GM21529 (cell line): Measurements from ENCODE around the gene VPS33A.
"Not testable (repeated sequence)": the region's sequence is repeated elsewhere in the genome, so short reads cannot be mapped to it uniquely, and the experiment has no call there.

Experiments used
- ATAC-seq: cut with Tn5 transposase; IDR thresholded peaks from one replicate; pipeline ENCODE4 v1.9.1; 2021; ENCODE audit not compliant: unreplicated experiment

The VPS33A gene

DNA sequence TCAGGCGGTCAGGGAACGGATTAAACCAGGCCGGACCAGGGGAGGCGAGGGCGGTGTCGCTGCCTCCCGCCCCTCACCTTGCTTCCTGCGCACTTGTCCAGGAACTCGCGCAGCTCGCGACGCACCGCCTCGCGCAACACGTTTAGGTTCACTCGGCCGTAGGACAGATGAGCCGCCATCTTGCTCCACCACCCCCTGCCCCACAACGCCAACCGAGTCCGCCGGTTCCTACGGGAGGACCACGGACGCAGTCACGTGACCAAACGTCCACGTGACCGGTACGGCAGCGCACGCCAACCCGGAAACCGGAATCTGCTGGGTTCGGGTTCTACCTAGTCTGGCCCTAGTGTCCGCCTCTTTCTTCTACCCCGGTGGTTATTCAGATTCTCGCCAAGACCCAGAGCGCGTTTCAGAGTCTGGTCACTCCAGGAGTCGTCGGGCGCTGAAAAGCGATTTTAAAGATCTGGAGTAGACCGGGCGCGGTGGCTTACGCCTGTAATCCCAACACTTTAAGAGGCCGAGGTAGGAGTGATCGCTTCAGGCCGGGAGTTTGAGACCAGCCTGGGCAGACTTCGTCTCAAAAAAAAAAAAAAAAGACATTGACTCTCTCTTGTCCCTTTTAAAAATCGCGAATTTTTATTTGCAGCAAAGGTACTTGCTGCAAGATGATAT lies at the start of gene VPS33A:
TSS of gene VPS33A (minus strand) at position 265 of the 672 bp plus-strand sequence. CDS start at position 179, 86 bp downstream.
- peak; percentile 80 for ATAC-seq

DNA sequence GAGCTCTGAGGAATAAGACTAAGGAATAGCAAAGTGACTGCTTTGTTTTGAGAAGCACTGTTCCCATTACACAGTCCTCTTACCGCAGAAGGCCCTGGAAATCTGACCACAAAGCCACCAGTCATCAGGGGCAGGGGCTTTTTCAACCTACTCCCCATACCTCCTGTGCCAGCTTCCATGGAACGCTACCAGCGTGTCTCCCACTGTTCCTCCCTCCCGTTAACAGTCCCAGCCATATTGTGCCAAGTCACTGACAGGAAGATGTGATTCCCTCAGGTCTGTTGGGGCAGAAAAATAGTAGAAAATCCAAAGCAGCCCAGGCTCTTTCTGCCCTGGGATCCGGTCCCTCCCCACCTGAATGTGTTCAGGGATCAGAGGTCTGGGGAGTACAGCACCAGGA lies 46.6 kb upstream of the VPS33A start:
- no peak for ATAC-seq

DNA sequence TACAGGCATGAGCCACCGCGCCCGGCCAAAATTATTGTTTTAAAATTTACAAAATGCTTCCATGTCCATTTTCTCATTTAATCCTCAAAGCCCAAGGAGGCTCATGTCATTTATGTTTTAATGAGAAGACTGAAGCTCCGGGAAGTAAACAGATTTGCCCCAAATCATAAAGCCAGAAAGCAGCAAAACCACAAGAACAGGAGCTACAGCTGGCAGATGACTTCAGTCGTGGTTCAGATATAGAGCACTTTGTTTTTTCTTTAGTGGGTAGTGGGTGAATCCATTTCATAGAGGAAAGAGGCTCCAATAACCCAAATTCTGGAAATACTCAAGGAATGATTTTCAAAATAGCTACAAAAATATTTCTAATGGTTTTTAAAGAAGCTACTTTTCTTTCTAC lies 45.4 kb upstream of the VPS33A start:
- ATAC-seq, result no peak

DNA sequence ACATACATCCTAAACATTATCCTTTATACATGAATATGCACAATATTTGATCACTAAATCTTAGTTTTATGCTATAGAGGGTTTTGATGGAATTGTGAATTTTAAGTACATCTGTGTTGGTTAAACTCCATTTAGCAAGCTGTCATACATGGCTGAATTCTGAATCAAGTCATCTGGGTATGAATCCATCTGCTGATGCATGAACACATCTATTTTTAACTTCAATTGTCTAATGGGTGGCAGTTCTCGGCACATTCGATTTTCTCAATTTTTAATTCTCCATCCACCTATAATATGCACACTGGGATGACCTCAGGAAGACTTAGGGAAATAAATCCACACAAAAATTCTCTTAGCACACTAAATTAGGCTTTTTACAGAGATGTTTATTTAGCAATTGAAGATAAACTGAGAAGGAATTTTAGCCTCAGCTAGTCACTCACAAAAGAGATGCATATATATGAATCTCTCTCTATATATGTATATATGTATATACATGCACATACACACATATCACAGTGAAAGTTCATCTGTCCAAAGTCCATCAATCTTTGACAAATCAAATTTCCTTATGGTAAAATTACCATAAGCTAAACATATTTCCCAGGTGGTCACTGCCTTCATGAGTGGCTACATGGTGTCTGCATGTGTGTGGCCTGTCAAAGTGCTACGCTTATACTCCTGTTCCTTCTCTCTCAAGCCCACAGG lies 44.5 kb upstream of the VPS33A start:
- no peak for ATAC-seq

DNA sequence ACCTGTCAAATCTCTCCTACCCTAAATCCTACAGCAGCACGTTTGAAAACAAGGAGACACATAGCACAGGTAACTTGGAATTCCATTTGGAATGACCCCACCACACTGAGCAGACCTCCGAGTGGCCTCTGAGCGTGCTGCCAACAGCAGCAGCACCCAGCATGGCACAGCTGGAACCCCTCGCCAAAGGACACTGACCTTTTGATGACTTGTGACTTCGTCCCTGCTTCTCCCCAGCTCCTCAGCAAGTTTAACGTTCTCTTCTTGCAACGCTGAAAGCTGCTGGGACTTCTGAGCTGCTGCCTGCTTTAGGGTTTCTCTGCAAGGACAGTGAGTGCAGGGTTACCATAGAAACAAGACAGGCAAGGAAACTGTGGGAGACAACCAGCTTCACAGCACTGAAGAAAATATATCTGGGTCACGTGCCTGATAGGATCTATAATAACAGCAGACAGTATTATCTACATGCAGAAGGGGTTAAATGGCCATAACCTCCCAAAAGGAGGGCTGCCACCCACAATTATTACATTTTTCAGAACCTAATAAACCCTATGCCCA lies 43.3 kb upstream of the VPS33A start:
- no peak for ATAC-seq

DNA sequence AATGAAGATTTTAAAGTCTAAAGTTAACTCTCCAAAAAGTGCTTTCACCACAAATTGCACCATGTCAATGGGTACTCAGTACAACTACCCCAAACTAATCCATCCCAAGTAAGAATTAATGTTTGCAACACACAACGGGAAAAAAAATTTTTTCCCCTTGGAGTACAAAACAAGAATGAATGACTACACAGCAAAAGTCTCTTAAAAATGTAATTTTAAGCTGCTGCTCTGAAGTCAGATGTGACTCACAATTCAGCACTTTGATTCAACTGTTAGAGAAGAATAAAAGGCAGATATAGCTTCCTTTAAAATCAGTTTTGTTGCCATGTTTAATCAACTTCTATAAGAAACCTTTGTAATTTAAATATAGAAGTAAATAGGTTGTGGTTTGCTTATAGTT lies 42.5 kb upstream of the VPS33A start:
- no peak for ATAC-seq

DNA sequence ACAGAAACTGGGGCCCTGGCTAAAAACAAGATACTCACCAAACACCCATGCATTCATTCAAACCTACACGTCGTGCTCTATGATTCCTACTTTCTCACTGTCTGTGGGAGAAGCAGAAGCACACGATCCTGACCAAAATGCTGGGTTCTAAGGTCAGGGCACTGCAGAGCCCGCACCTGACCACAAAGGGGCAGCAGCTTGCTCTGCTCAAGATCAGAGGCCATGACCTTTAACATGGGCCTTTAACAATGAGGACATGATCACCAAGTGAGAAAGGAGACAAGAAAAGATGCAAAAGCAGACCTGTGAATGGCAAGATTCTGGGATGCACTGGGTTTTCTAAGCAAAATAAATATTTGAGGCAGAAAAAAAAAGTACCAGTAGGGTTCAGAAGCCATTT lies 40.1 kb upstream of the VPS33A start:
- ATAC-seq, result no peak

DNA sequence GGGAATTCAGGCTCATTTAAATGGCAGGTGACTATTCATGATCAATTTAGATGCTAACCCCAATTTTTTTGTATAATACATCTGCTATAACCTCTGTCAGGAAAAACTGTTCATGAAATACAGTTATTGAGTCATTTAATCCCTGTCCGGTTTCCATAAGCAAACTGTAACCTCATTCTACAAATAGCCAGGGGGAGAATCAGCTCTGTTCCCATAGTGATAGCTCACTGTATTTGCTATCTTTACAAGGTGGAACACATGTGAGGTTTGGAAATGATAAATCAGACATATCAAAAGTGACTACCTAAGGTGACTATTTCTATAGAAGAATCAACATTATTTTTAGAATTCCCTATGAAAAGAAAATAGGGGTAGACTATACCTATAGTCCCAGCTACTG lies 38.6 kb upstream of the VPS33A start:
- ATAC-seq, result no peak

DNA sequence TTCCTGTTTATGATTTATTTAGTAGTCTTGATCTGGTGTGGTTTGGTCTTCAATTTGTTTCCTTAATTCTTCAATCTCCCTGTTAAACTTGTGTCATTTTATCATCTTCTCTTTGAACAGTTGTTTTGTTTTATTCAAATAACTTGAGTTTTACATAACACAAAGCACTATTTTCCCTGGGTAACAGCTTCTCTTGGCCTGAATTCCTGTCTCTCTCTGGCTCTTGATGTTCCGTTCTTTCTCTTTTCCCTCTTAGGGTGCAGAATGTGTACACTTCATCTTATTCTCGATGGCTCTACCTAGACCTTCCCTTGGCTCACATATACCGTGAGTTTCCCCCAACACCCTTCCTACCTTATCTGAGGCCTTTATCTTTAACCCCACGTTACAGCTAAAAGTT lies 36.8 kb upstream of the VPS33A start:
- no peak for ATAC-seq

DNA sequence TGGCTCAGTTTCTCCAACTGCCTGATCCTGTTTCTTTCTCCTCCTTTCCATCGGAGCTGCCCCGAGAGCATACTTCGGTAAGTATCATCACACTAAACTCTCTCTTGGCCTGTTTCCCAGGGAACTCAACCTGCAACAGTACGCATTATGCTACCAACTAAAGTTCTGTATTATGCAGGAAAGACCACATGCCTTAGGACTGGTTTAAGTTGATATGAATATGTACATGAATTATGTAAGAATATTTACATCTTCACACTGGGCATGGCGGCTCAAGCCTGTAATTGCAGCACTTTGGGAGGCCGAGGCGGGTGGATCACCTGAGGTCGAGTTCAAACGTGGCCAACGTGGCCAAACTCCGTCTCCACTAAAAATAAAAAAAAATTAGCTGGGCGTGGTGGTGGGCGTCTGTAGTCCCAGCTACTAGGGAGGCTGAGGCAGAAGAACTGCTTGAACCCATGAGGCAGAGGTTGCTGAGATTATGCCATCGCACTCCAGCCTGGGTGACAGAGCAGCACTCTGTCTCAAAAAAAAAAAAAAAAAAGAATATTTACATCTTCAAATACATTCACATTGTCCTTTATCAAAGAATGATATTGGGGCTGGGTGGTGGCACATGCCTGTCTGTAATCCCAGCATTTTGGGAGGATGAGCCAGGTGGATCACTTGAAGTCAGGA lies 31.9 kb upstream of the VPS33A start:
- no peak for ATAC-seq

DNA sequence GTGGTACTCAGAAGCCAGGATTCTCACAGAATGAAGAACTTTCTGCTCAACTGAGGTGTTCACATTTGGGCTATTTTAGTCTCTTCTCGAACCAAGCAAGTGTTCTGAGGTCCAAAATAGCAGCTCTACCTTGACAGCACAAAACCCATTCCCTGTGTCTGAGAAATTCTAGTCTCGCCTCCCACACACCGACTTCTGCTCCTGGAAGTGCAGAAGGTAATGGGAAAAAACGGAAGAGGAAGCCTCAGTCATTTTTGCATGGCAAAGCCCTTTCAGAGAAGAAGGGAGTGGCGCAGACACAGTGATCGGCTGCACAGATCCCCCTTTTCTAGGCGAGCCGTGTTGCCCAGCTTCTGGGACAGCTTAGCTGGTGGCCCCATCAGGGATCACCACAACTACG lies 31.2 kb upstream of the VPS33A start:
- ATAC-seq, result no peak

DNA sequence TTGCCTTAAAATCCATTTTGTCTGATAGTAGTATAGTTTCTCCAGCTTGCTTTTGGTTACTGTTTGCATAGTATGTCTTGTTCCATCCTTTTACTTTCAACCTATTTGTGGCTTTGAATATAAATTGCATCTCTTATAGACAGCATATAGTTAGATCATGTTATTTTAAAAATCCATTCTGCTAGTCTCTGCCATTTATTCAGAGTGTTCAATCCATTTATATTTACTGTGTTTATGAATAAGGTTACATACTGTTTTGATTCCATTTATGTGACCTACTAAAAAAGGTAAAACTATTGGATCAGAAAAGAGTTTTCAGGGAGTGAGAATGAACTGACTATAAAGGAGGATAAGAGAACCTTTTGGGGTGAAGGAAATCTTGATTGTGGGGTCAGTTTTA lies 29.6 kb upstream of the VPS33A start:
- ATAC-seq, result no peak

DNA sequence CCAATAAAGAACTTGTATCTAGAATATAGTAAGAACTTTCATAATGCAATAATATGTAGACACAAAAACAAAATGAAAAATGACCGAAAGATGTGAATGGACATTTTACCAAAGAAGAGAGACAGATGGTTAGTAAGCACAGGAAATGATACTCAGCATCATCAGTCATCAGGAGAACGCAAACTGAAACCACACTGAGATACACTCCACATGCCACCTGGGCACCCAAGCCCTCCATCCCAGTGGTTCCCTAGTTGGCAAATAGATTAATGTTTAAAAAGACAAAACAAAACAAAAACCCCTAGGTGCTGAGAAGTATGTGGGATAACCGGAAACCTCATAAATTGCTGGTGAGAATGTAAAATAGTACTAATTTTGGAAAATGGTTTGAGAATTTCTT lies 26.8 kb upstream of the VPS33A start:
- ATAC-seq, result peak; percentile 61

DNA sequence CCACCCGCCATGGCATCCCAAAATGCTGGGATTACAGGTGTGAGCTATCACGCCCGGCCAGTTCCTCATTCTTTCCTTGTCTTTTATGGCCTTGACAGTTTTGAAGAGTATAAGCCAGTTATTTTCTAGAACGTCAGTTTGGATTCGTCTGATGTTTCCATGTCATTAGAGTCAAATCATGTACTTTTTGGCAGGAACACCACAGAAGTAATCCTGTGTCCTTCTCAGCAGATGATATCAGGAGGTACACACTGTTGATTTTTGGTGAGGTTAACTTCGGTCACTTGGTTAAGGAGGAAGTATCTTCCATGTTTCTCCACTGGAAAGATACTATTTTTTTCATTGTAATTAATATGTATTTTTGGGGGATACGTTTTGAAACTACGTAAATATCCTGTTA lies 25.1 kb upstream of the VPS33A start:
- no peak for ATAC-seq

DNA sequence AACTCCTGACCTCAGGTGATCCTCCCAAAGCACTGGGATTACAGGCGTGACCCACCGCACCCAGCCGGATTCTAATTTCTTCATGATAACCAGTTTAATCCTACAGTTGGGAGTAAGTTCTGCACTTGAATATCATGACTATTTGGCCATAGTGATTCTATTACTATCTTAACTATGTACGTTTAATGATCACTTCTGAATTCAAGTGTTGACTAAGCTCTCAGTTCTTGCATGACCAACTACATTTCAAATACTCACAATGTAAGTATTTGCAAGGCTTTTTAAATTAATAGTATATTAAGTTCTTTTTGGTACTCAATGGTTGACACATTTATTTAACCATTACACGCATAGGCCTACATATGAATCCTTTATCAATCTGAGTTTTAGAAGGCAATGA lies 17.4 kb upstream of the VPS33A start:
- ATAC-seq, result no peak

DNA sequence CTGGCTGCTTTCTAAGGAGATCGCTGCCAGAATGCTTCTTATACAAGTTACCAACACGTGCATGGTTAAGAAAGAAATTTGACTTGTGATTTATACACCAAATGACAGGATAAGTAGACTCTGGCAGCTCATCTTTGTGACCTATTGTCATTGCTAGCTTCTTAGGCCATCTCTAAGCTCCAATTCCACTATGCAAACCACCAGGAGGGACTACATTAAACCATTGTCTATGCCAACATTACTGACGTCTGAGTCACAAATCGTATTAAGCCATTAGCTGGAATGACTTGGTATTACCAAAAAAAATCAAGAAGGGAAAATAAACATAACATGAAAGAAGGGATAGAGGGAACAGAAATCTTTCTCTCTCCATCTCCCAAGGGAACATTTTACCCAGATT lies 15.8 kb upstream of the VPS33A start:
- no peak for ATAC-seq

DNA sequence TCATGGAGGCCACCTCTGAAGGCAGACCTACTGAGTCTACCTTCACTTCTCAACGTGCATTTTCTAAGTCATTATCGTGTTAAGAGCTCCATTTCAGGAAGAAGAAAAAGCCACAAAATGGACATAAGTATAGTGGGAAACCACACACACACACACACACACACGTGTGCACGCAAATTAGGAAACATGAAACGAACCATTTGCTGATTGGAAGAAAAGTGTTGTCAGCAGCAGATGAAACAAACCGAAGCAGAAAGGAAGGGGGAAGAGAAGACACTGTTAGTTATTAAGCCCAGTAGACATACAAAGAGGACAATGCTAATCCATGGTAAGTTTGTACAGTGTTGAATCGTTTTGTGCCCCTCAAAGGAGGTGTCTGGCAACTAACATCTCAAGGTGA lies 9.9 kb upstream of the VPS33A start:
- no peak for ATAC-seq

DNA sequence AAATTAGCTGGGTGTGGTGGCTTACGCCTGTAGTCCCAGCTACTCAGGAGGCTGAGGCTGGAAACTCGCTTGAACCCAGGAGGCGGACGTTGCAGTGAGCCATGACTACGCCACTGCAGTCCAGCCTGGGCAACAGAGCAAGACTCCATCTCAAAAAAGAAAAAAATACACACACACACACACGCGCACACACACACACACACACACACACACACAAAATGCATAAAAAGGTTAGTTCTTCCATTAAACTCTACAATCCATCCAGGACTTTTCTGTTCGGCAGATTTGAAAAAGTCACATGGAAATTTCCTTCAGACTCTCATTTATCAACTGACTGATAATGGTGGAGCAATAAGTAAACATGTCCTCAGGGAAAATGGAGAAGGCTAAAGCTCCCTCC lies 9.2 kb upstream of the VPS33A start:
- no peak for ATAC-seq

DNA sequence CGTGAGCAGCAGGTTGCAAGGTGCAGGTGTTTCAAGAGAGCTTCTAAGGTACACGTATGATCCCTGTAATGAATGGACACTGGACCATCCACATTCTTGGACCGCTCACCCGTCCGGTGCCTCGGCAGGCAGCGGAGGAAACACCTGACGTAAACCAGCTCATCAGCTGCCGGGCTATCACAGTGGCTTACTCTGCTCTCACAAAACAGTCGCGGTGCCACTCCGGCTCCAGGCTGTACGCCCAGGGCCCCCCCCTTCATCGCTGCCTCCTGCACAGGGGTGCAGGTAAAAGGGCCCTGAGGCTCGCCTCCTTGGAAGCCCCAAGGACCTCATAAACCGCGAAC lies 436 bp downstream of the VPS33A start:
- ATAC-seq, result peak; percentile 45

DNA sequence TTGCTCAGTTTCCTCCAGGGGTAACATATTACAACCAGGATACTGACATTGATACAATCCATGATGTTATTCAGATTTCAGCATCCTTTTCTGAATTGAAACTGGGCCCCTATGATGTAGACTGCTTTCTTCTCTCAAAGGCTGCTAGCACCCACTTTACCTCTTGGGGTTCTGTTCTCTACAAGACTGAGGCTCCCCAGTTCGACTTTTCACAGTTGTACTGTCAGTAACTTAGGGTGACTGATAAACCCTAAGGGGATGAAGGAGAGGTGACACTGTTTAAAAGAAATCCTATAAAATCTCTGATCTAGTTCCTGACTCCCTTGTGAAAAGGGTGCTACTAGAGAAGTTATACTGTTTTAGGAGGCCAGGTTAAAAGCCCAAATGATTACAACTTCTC lies 818 bp downstream of the VPS33A start:
- no peak for ATAC-seq

DNA sequence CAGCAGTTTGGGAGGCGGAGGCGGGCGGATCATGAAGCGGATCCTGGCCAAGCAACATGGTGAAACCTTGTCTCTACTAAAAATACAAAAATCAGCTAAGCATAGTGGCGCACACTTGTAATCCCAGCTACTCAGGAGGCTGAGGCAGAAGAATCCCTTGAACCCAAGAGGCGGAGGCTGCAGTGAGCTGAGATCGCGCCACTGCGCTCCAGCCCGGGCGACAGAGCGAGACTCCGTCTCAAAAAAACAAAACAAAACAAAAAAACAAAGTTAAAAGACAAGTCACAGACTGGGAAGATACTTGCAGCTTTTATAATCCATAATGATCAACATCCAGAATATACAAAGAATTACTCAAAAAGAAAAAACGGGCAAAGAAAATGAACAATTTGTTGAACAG lies 5.6 kb downstream of the VPS33A start:
- ATAC-seq, result not testable (repeated sequence)

DNA sequence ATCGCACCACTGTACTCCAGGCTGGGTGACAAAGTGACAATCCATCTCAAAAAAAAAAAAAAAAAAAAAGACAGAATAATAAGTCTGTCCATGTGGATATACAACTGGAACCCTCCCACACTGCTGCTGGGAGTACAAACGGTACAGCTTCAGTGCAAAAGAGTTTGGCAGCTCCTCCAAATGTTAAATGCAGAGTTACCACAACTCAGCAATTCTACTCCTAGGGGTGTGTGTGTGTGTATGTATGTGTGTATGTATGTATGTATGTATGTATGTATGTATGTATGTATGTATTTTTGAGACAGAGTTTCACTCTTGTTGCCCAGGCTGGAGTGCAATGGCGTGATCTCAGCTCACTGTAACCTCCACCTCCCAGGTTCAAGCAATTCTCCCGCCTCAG lies 7.4 kb downstream of the VPS33A start:
- not testable (repeated sequence) for ATAC-seq
